ENCODE measurements around the gene NEGR1. TPM values are rescaled to one million over a fixed set of nuclear protein-coding genes. Genes with fewer than 3 reads are reported as not detected.

NEGR1 gene
- total RNA-seq, 4 donors from 2014 or later: 34.5 to 58.8 (median 48.5) TPM

- Histone ChIP-seq H3K4me1 (peaks cover 0 to 15% (median 0%) of the 10 kb centered on the region in 4 donors), H3K9me3 (no peaks in the 10 kb centered on the region), H3K27me3 (no peaks in the 10 kb centered on the region), H3K36me3 (no peaks in the 10 kb centered on the region), H3K4me3 (no peak overlapping the region), H3K27ac (replicated peaks in 1 of 4) (no peak overlapping the region)
- intact Hi-C loops (cut with DNase I): no loop called here
- DNase-seq (ENCODE audit: extremely low spot score): no peak
- TF ChIP-seq EP300 (IDR thresholded peaks at IDR 0.05) (no peak), POLR2A (IDR thresholded peaks at IDR 0.05; ENCODE audit: low read depth) (no peak), CTCF (IDR thresholded peaks at IDR 0.05) (no peak), POLR2AphosphoS5 (IDR thresholded peaks at IDR 0.05) (no peak)
- WGBS: 82% methylated on average over 2 of the region's 2 CpGs
Measured at GRCh38 chr1:71364236-71364635, 918.1 kb downstream of the NEGR1 start.

- Histone ChIP-seq H3K9me3 (peaks cover 0 to 3% (median 0%) of the 10 kb centered on the region in 4 donors), H3K27me3 (no peaks in the 10 kb centered on the region), H3K36me3 (no peaks in the 10 kb centered on the region), H3K4me1 (peaks cover 0 to 15% (median 0%) of the 10 kb centered on the region in 4 donors), H3K27ac (replicated peaks in 1 of 4) (no peak overlapping the region), H3K4me3 (no peak overlapping the region)
- WGBS: 41% methylated on average over 2 of the region's 2 CpGs
- no peak for TF ChIP-seq POLR2A (IDR thresholded peaks at IDR 0.05; ENCODE audit: low read depth)
- no peak for TF ChIP-seq POLR2AphosphoS5 (IDR thresholded peaks at IDR 0.05)
- TF ChIP-seq EP300 (IDR thresholded peaks at IDR 0.05): no peak
- TF ChIP-seq CTCF (IDR thresholded peaks at IDR 0.05): no peak
- intact Hi-C loops (cut with DNase I): no loop called here
- no peak for DNase-seq (ENCODE audit: extremely low spot score)
Measured at GRCh38 chr1:71362691-71363090, 919.6 kb downstream of the NEGR1 start.

GRCh38 chr1:71362076-71362475, 920.3 kb downstream of the NEGR1 start:
- DNase-seq (ENCODE audit: extremely low spot score): no peak
- H3K27ac ChIP-seq (replicated peaks in 1 of 4): no peak overlapping the region
- no peak overlapping the region for H3K4me3 ChIP-seq
- peaks cover 0 to 5% (median 0%) of the 10 kb centered on the region in 4 donors for H3K9me3 ChIP-seq
- 73% methylated on average over 2 of the region's 2 CpGs for WGBS
- TF ChIP-seq POLR2AphosphoS5 (IDR thresholded peaks at IDR 0.05): no peak
- TF ChIP-seq EP300 (IDR thresholded peaks at IDR 0.05): no peak
- TF ChIP-seq POLR2A (IDR thresholded peaks at IDR 0.05; ENCODE audit: low read depth): no peak
- no peak for TF ChIP-seq CTCF (IDR thresholded peaks at IDR 0.05)
- no peaks in the 10 kb centered on the region for H3K36me3 ChIP-seq
- no peaks in the 10 kb centered on the region for H3K27me3 ChIP-seq
- intact Hi-C loops (cut with DNase I): no loop called here
- peaks cover 0 to 15% (median 0%) of the 10 kb centered on the region in 4 donors for H3K4me1 ChIP-seq

GRCh38 chr1:71357708-71358107, 924.6 kb downstream of the NEGR1 start:
- intact Hi-C loops (cut with DNase I): no loop called here
- peaks cover 0 to 9% (median 0%) of the 10 kb centered on the region in 4 donors for H3K4me1 ChIP-seq
- 82% methylated on average over 2 of the region's 9 CpGs for WGBS
- no peak for TF ChIP-seq POLR2A (IDR thresholded peaks at IDR 0.05; ENCODE audit: low read depth)
- no peak for TF ChIP-seq EP300 (IDR thresholded peaks at IDR 0.05)
- TF ChIP-seq CTCF (IDR thresholded peaks at IDR 0.05): no peak
- no peak for TF ChIP-seq POLR2AphosphoS5 (IDR thresholded peaks at IDR 0.05)
- no peak for DNase-seq (ENCODE audit: extremely low spot score)
- no peaks in the 10 kb centered on the region for H3K36me3 ChIP-seq
- H3K4me3 ChIP-seq: no peak overlapping the region
- H3K9me3 ChIP-seq: peaks cover 0 to 5% (median 0%) of the 10 kb centered on the region in 4 donors
- H3K27ac ChIP-seq (replicated peaks in 1 of 4): no peak overlapping the region
- H3K27me3 ChIP-seq: no peaks in the 10 kb centered on the region

GRCh38 chr1:71351438-71351837, 930.9 kb downstream of the NEGR1 start:
- H3K27ac ChIP-seq (replicated peaks in 1 of 4): no peak overlapping the region
- H3K4me1 ChIP-seq: peaks cover 0 to 4% (median 0%) of the 10 kb centered on the region in 4 donors
- no peak for DNase-seq (ENCODE audit: extremely low spot score)
- 57% methylated on average over 1 of the region's 1 CpG for WGBS
- no peaks in the 10 kb centered on the region for H3K27me3 ChIP-seq
- no peaks in the 10 kb centered on the region for H3K36me3 ChIP-seq
- H3K9me3 ChIP-seq: no peaks in the 10 kb centered on the region
- no peak overlapping the region for H3K4me3 ChIP-seq
- TF ChIP-seq EP300 (IDR thresholded peaks at IDR 0.05): no peak
- intact Hi-C loops (cut with DNase I): no loop called here
